Measurements from ENCODE around the gene FZD4. TPM values are rescaled to one million over a fixed set of nuclear protein-coding genes. Genes with fewer than 3 reads are reported as not detected.

Gene FZD4
- total and polyA plus RNA-seq, 10 of the 15 experiments (the other 5 are each of a cell fraction or from before 2014, with no cell fraction given) = under 0.01 to 0.13 (median 0.01) TPM; not detected in 6

DNA sequence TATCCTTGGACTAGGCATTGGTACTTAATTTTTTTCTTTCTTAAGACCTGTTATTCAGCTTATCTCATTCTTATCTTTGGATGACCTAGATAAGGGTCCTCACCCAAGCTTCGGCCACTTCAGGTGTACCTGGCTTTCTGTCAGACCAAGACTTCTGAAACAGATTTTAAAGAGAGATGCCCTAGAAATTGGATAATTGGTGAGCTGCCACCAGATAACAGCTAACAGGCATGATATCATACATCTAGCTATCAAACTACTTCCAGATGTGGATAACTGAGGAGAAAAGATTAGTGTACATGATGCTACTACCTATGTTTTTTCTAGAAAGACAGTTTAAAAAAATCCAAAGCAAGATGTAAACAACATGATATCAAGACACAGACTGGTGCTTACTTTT, 52.9 kb downstream of the FZD4 start:
- Histone ChIP-seq H3K4me2 (ENCODE audit: control insufficient read depth, insufficient read depth) (no peak overlapping the region), H3K9me3 (replicated peaks; ENCODE audit: control insufficient read depth, insufficient read depth, low read length) (no peaks in the 10 kb centered on the region), H3K79me2 (ENCODE audit: control insufficient read depth, insufficient read depth, low read length) (no peaks in the 10 kb centered on the region), H3K9ac (ENCODE audit: control insufficient read depth, insufficient read depth, low read length) (no peak overlapping the region), H4K20me1 (ENCODE audit: control insufficient read depth, insufficient read depth) (no peaks in the 10 kb centered on the region), H3K36me3 (ENCODE audit: control insufficient read depth in 2 of 2, insufficient read depth in 2 of 2, low read length in 1 of 2) (no peaks in the 10 kb centered on the region), H3K4me3 (no peak overlapping the region), H2AFZ (ENCODE audit: control insufficient read depth, low read depth, low read length) (no peak overlapping the region), H3K27me3 (replicated peaks in 1 of 2; ENCODE audit: control insufficient read depth in 2 of 2, insufficient read depth in 2 of 2, low read length in 1 of 2) (no peaks in the 10 kb centered on the region; a peak in 1 of 4 replicates), H3K4me1 (ENCODE audit: control insufficient read depth, insufficient read depth, low read length) (no peaks in the 10 kb centered on the region), H3K27ac (ENCODE audit: control insufficient read depth, insufficient read depth) (no peak overlapping the region)
- no peak for ATAC-seq
- no peak for DNase-seq (ENCODE audit: low read depth, low spot score)
- FAIRE-seq = no peak
- ChIA-PET POLR2A (no interaction called here), SMC1A (ENCODE audit: uncharacterized antibody, unreplicated experiment) (interaction anchor here (1.1 to 1.4 kb wide), 2 partner anchors 9 to 31 kb away, joined by 3 read pairs; no protein-coding TSS in a partner anchor), CTCF (no interaction called here), RAD21 (ENCODE audit: unreplicated experiment) (no interaction called here)
- BruUV-seq (replicated peaks) = no TSS peak
- in situ Hi-C loops (cut with MboI) = no loop called here
- 0% methylated on average over 1 of the region's 1 CpG for WGBS (ENCODE audit: insufficient coverage, insufficient replicate concordance, low lambda C conversion rate, missing lambda C conversion rate)
- TF ChIP-seq CHD2 (IDR thresholded peaks at IDR 0.05; ENCODE audit: borderline replicate concordance, low read depth, low read length) (no peak), FOXM1 (IDR thresholded peaks at IDR 0.05; ENCODE audit: low read depth, low read length) (no peak), HDAC6 (IDR thresholded peaks at IDR 0.05; ENCODE audit: unreplicated experiment) (no peak), PML (IDR thresholded peaks at IDR 0.05; ENCODE audit: low read length) (no peak), BRCA1 (IDR thresholded peaks at IDR 0.05; ENCODE audit: low read depth, low read length) (no peak), SPI1 (IDR thresholded peaks at IDR 0.05; ENCODE audit: borderline replicate concordance, insufficient read depth, low read depth, low read length) (no peak), GABPA (IDR thresholded peaks at IDR 0.05; ENCODE audit: low read depth) (no peak), SMC3 (IDR thresholded peaks at IDR 0.05; ENCODE audit: borderline replicate concordance, low read length) (no peak), YBX1 (IDR thresholded peaks at IDR 0.05) (no peak)
- TF ChIP-seq, protein P1, sequence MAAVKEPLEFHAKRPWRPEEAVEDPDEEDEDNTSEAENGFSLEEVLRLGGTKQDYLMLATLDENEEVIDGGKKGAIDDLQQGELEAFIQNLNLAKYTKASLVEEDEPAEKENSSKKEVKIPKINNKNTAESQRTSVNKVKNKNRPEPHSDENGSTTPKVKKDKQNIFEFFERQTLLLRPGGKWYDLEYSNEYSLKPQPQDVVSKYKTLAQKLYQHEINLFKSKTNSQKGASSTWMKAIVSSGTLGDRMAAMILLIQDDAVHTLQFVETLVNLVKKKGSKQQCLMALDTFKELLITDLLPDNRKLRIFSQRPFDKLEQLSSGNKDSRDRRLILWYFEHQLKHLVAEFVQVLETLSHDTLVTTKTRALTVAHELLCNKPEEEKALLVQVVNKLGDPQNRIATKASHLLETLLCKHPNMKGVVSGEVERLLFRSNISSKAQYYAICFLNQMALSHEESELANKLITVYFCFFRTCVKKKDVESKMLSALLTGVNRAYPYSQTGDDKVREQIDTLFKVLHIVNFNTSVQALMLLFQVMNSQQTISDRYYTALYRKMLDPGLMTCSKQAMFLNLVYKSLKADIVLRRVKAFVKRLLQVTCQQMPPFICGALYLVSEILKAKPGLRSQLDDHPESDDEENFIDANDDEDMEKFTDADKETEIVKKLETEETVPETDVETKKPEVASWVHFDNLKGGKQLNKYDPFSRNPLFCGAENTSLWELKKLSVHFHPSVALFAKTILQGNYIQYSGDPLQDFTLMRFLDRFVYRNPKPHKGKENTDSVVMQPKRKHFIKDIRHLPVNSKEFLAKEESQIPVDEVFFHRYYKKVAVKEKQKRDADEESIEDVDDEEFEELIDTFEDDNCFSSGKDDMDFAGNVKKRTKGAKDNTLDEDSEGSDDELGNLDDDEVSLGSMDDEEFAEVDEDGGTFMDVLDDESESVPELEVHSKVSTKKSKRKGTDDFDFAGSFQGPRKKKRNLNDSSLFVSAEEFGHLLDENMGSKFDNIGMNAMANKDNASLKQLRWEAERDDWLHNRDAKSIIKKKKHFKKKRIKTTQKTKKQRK (IDR thresholded peaks at IDR 0.05; ENCODE audit: low read depth, low read length) = no peak
- TF ChIP-seq, protein P2, sequence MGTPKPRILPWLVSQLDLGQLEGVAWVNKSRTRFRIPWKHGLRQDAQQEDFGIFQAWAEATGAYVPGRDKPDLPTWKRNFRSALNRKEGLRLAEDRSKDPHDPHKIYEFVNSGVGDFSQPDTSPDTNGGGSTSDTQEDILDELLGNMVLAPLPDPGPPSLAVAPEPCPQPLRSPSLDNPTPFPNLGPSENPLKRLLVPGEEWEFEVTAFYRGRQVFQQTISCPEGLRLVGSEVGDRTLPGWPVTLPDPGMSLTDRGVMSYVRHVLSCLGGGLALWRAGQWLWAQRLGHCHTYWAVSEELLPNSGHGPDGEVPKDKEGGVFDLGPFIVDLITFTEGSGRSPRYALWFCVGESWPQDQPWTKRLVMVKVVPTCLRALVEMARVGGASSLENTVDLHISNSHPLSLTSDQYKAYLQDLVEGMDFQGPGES (IDR thresholded peaks at IDR 0.05) = no peak
- TF ChIP-seq, protein P3, sequence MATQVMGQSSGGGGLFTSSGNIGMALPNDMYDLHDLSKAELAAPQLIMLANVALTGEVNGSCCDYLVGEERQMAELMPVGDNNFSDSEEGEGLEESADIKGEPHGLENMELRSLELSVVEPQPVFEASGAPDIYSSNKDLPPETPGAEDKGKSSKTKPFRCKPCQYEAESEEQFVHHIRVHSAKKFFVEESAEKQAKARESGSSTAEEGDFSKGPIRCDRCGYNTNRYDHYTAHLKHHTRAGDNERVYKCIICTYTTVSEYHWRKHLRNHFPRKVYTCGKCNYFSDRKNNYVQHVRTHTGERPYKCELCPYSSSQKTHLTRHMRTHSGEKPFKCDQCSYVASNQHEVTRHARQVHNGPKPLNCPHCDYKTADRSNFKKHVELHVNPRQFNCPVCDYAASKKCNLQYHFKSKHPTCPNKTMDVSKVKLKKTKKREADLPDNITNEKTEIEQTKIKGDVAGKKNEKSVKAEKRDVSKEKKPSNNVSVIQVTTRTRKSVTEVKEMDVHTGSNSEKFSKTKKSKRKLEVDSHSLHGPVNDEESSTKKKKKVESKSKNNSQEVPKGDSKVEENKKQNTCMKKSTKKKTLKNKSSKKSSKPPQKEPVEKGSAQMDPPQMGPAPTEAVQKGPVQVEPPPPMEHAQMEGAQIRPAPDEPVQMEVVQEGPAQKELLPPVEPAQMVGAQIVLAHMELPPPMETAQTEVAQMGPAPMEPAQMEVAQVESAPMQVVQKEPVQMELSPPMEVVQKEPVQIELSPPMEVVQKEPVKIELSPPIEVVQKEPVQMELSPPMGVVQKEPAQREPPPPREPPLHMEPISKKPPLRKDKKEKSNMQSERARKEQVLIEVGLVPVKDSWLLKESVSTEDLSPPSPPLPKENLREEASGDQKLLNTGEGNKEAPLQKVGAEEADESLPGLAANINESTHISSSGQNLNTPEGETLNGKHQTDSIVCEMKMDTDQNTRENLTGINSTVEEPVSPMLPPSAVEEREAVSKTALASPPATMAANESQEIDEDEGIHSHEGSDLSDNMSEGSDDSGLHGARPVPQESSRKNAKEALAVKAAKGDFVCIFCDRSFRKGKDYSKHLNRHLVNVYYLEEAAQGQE (IDR thresholded peaks at IDR 0.05; ENCODE audit: low read depth, low read length) = no peak
- TF ChIP-seq, protein P4, sequence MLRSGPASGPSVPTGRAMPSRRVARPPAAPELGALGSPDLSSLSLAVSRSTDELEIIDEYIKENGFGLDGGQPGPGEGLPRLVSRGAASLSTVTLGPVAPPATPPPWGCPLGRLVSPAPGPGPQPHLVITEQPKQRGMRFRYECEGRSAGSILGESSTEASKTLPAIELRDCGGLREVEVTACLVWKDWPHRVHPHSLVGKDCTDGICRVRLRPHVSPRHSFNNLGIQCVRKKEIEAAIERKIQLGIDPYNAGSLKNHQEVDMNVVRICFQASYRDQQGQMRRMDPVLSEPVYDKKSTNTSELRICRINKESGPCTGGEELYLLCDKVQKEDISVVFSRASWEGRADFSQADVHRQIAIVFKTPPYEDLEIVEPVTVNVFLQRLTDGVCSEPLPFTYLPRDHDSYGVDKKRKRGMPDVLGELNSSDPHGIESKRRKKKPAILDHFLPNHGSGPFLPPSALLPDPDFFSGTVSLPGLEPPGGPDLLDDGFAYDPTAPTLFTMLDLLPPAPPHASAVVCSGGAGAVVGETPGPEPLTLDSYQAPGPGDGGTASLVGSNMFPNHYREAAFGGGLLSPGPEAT (IDR thresholded peaks at IDR 0.05; ENCODE audit: low read depth) = no peak
- intact Hi-C loops (cut with micrococcal nuclease; ENCODE audit: unreplicated experiment) = no loop called here

Measured in GM12878 (cell line).